ENCODE measurements around the gene USF2.
A peak's percentile ranks its signal among the peaks of the same experiment; 100 is the strongest.

DNA sequence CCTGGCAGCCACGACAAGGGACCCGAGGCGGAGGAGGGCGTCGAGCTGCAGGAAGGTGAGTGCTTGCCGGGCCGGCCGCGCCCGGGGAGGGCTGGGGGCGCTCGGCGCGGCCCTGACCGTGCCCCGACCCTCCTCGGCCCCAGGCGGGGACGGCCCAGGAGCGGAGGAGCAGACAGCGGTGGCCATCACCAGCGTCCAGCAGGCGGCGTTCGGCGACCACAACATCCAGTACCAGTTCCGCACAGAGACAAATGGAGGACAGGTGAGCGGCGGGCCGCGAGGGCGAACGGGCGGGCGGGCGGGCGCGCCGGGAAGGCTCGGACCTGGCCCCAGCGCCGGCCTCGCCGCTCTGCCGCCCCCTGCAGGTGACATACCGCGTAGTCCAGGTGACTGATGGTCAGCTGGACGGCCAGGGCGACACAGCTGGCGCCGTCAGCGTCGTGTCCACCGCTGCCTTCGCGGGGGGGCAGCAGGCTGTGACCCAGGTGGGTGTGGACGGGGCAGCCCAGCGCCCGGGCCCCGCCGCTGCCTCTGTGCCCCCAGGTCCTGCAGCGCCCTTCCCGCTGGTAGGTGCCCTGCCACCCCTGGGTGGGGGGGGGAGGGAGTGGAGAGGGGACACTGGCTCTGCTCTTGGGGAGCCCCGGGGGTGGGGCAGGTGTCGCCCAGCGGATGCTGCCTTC is 816 bp downstream of the USF2 start:
- TF ChIP-seq, protein P1, sequence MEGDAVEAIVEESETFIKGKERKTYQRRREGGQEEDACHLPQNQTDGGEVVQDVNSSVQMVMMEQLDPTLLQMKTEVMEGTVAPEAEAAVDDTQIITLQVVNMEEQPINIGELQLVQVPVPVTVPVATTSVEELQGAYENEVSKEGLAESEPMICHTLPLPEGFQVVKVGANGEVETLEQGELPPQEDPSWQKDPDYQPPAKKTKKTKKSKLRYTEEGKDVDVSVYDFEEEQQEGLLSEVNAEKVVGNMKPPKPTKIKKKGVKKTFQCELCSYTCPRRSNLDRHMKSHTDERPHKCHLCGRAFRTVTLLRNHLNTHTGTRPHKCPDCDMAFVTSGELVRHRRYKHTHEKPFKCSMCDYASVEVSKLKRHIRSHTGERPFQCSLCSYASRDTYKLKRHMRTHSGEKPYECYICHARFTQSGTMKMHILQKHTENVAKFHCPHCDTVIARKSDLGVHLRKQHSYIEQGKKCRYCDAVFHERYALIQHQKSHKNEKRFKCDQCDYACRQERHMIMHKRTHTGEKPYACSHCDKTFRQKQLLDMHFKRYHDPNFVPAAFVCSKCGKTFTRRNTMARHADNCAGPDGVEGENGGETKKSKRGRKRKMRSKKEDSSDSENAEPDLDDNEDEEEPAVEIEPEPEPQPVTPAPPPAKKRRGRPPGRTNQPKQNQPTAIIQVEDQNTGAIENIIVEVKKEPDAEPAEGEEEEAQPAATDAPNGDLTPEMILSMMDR (conservative IDR thresholded peaks at IDR 0.05 in 1 of 2, IDR thresholded peaks at IDR 0.05 in 1 of 2; ENCODE audit: extremely low read depth in 1 of 2, insufficient read depth in 1 of 2, low read depth in 1 of 2, low read length in 2 of 2) = peak; percentile 26 to 61
- TF ChIP-seq EZH2 (IDR thresholded peaks at IDR 0.05; ENCODE audit: borderline replicate concordance, low read length) = no peak
